K562 (cell line): ENCODE measurements around the gene HADHB. TPM values are rescaled to one million over a fixed set of nuclear protein-coding genes. Genes with fewer than 3 reads are reported as not detected.

Experiments
- CBX3 ChIP-seq, 2 experiments: IDR thresholded peaks; 1 replicate in 1 of 2; 2 replicates in 1 of 2; pipeline ENCODE4 v1.6.1; 2012; ENCODE audit warnings: inconsistent platforms in 2 of 2, low read length in 2 of 2, borderline replicate concordance in 1 of 2, control low read depth in 1 of 2
- CBX8 ChIP-seq: fragments of 200-600 bp; sonication (generic); IDR thresholded peaks from 2 replicates; pipeline ENCODE4 v1.6.1; 2012; ENCODE audit warnings: borderline replicate concordance, mixed run types, low read depth, mild to moderate bottlenecking, moderate library complexity, mixed read lengths, low read length, control low read depth, inconsistent platforms; ENCODE audit not compliant: poor library complexity, severe bottlenecking; ENCODE audit errors: extremely low read depth
- CXXC5 ChIP-seq: fragments of 250-450 bp; sonication (Bioruptor Pico); IDR thresholded peaks from 2 replicates; pipeline ENCODE4 v1.8.0; 2022; ENCODE audit warnings: inconsistent platforms, mild to moderate bottlenecking, moderate library complexity
- EGR1 ChIP-seq: fragments of 450-650 bp; conservative IDR thresholded peaks from 2 replicates; pipeline ENCODE4 v1.6.1; 2017; ENCODE audit warnings: mild to moderate bottlenecking
- ELF2 ChIP-seq: fragments of 250-450 bp; sonication (Bioruptor Pico); IDR thresholded peaks from 2 replicates; pipeline ENCODE4 v1.5.0; 2021; ENCODE audit warnings: mild to moderate bottlenecking
- MCM3 ChIP-seq: fragments of 450-650 bp; IDR thresholded peaks from 2 replicates; pipeline ENCODE4 v1.6.1; 2016
- NCOA4 ChIP-seq: fragments of 450-650 bp; IDR thresholded peaks from 2 replicates; pipeline ENCODE4 v1.6.1; 2018; ENCODE audit warnings: mild to moderate bottlenecking; ENCODE audit not compliant: partially characterized antibody
- NR1H2 ChIP-seq: sonication (generic); formaldehyde crosslinking; IDR thresholded peaks from 2 replicates; pipeline ENCODE4 v1.4.0; 2020; ENCODE audit warnings: mild to moderate bottlenecking, missing genetic modification reagents
- NR4A1 ChIP-seq, 2 experiments: fragments of 250-450 bp in 1 of 2; fragments of 450-650 bp in 1 of 2; sonication (Bioruptor Pico) in 1 of 2; IDR thresholded peaks; 2 replicates each; pipeline versions ENCODE4 v1.4.0 to v1.6.1; 2016 to 2020; ENCODE audit warnings: mild to moderate bottlenecking in 2 of 2, missing compliant biosample characterization in 1 of 2, missing genetic modification characterization in 1 of 2, moderate library complexity in 1 of 2
- NRF1 ChIP-seq, 2 experiments: fragments of 450-650 bp; IDR thresholded peaks in 1 of 2; conservative IDR thresholded peaks in 1 of 2; 2 replicates each; pipeline ENCODE4 v1.6.1; 2014; ENCODE audit warnings: mild to moderate bottlenecking in 2 of 2
- POLR2AphosphoS2 ChIP-seq: IDR thresholded peaks from 2 replicates; pipeline ENCODE4 v1.6.1; 2012; ENCODE audit warnings: low read length, improper control_type of control experiment
- SMAD1 ChIP-seq: fragments of 150-350 bp; IDR thresholded peaks from 2 replicates; pipeline ENCODE4 v1.6.1; 2014; ENCODE audit warnings: low read length, low read depth; ENCODE audit not compliant: partially characterized antibody
- SMARCB1 ChIP-seq: IDR thresholded peaks from 2 replicates; pipeline ENCODE4 v1.6.1; 2011; ENCODE audit warnings: improper control_type of control experiment, low read depth; ENCODE audit not compliant: insufficient read length
- WHSC1 ChIP-seq: IDR thresholded peaks from one replicate; pipeline ENCODE4 v1.6.1; 2012; ENCODE audit warnings: low read length, control low read depth, inconsistent platforms
- ZNF12 ChIP-seq: sonication (generic); formaldehyde crosslinking; IDR thresholded peaks from 2 replicates; pipeline ENCODE4 v1.4.0; 2020; ENCODE audit warnings: mild to moderate bottlenecking, missing genetic modification reagents
- ZNF134 ChIP-seq: fragments of 250-450 bp; sonication (Bioruptor Pico); conservative IDR thresholded peaks from 2 replicates; pipeline ENCODE4 v1.4.0; 2020
- ZNF436 ChIP-seq: fragments of 250-450, 450-650 bp; sonication (Bioruptor Pico); formaldehyde crosslinking; IDR thresholded peaks from 2 replicates; pipeline ENCODE4 v1.7.0; 2020; ENCODE audit warnings: mild to moderate bottlenecking
- ZNF707 ChIP-seq: fragments of 250-450 bp; sonication (Bioruptor Pico); conservative IDR thresholded peaks from 2 replicates; pipeline ENCODE4 v1.8.0; 2022; ENCODE audit warnings: inconsistent platforms, mild to moderate bottlenecking, moderate library complexity
- ZNF75A ChIP-seq: fragments of 450-650 bp; formaldehyde crosslinking; IDR thresholded peaks from 2 replicates; pipeline ENCODE4 v1.4.0; 2020; ENCODE audit warnings: mild to moderate bottlenecking
- polyA plus RNA-seq, 8 experiments: library from polyadenylated mRNA; depleted of rRNA in 4 of 8; stranded (reverse) in 5 of 8; unstranded in 3 of 8; fragments of >200 nt; fragmentation: Nextera tagmentation in 2 of 8; fragmentation: Illumina TruSeq in 1 of 8; extraction: Ambion mirVana in 2 of 8; extraction: Trizol in 1 of 8; gene quantifications; 2 replicates each; pipeline versions ENCODE4 v1.2.1 to v1.2.3, GENCODE V29; 2011 to 2014; ENCODE audit warnings: inconsistent platforms in 1 of 8, missing spikeins in 1 of 8
- total RNA-seq, 7 experiments: library from RNA; depleted of rRNA in 6 of 7; stranded (reverse); fragments of >200 nt in 6 of 7; fragmentation: Illumina TruSeq in 2 of 7; extraction: Trizol in 2 of 7; gene quantifications; 2 replicates each; pipeline versions ENCODE4 v1.2.1 to v1.2.3, GENCODE V29; 2011 to 2021; ENCODE audit warnings: low replicate concordance in 1 of 7
- TF ChIP-seq, protein P1 (sequence below): sonication (generic); formaldehyde crosslinking; IDR thresholded peaks from 2 replicates; pipeline ENCODE4 v1.9.0; 2022; ENCODE audit warnings: mild to moderate bottlenecking, missing genetic modification reagents
- TF ChIP-seq, protein P2 (sequence below): sonication (generic); formaldehyde crosslinking; IDR thresholded peaks from 2 replicates; pipeline ENCODE4 v1.8.1; 2023; ENCODE audit warnings: mild to moderate bottlenecking, missing genetic modification reagents
- TF ChIP-seq, protein P3 (sequence below): sonication (generic); formaldehyde crosslinking; IDR thresholded peaks from 2 replicates; pipeline ENCODE4 v1.8.0; 2022; ENCODE audit warnings: mild to moderate bottlenecking, low read depth, missing genetic modification reagents
- TF ChIP-seq, protein P4 (sequence below): sonication (generic); formaldehyde crosslinking; IDR thresholded peaks from 2 replicates; pipeline ENCODE4 v1.9.0; 2022; ENCODE audit warnings: mild to moderate bottlenecking, missing genetic modification reagents

HADHB gene
- total and polyA plus RNA-seq, 9 of the 15 experiments (the other 6 are each of a cell fraction or from before 2014, with no cell fraction given) = 67.3 to 199 (median 100) TPM

DNA sequence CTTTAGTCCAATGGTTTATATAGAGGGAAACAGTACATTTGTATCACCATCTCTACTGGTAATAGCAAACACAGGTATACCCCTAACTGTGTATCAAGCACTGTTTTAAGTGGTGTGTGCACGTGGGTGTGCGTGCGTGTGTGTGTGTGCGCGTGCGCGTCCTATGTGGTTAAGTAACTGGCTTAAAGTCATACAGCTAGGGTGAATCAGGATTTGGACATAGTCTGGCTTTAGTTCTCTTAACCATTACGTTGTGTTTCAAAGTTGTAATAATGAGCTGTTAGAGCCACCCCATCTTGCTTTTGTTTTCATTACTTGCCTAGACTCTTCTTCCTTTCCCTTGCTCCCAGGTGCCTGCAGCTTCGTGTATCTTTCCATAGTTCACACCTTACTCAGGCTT lies 2.1 kb downstream of the HADHB start (continued):
- TF ChIP-seq ZNF75A (CRISPR knock-in tag) (no peak), ZNF12 (CRISPR knock-in tag) (no peak), ELF2 (CRISPR knock-in tag) (no peak), NRF1 (conservative IDR thresholded peaks at IDR 0.05 in 1 of 2, IDR thresholded peaks at IDR 0.05 in 1 of 2) (peak; percentile 88 to 90), CBX8 (no peak), ZNF436 (CRISPR knock-in tag) (no peak), ZNF134 (CRISPR knock-in tag) (no peak), NR1H2 (CRISPR knock-in tag) (no peak), SMARCB1 (no peak), CXXC5 (CRISPR knock-in tag) (peak; percentile 69), CBX3 (IDR thresholded peaks at IDR 0.05; ENCODE audit: borderline replicate concordance in 1 of 2, low read length in 2 of 2) (no peak), POLR2AphosphoS2 (no peak), SMAD1 (no peak), MCM3 (no peak), NR4A1 (CRISPR knock-in tag; IDR thresholded peaks at IDR 0.05) (no peak), NR4A1 (tag; IDR thresholded peaks at IDR 0.05) (no peak), WHSC1 (no peak), NCOA4 (no peak), ZNF707 (CRISPR knock-in tag) (no peak), EGR1 (peak; percentile 50)
- TF ChIP-seq, protein P1, sequence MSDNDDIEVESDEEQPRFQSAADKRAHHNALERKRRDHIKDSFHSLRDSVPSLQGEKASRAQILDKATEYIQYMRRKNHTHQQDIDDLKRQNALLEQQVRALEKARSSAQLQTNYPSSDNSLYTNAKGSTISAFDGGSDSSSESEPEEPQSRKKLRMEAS = peak; percentile 76
- TF ChIP-seq, protein P2, sequence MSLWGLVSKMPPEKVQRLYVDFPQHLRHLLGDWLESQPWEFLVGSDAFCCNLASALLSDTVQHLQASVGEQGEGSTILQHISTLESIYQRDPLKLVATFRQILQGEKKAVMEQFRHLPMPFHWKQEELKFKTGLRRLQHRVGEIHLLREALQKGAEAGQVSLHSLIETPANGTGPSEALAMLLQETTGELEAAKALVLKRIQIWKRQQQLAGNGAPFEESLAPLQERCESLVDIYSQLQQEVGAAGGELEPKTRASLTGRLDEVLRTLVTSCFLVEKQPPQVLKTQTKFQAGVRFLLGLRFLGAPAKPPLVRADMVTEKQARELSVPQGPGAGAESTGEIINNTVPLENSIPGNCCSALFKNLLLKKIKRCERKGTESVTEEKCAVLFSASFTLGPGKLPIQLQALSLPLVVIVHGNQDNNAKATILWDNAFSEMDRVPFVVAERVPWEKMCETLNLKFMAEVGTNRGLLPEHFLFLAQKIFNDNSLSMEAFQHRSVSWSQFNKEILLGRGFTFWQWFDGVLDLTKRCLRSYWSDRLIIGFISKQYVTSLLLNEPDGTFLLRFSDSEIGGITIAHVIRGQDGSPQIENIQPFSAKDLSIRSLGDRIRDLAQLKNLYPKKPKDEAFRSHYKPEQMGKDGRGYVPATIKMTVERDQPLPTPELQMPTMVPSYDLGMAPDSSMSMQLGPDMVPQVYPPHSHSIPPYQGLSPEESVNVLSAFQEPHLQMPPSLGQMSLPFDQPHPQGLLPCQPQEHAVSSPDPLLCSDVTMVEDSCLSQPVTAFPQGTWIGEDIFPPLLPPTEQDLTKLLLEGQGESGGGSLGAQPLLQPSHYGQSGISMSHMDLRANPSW (CRISPR knock-in tag) = no peak
- TF ChIP-seq, protein P3, sequence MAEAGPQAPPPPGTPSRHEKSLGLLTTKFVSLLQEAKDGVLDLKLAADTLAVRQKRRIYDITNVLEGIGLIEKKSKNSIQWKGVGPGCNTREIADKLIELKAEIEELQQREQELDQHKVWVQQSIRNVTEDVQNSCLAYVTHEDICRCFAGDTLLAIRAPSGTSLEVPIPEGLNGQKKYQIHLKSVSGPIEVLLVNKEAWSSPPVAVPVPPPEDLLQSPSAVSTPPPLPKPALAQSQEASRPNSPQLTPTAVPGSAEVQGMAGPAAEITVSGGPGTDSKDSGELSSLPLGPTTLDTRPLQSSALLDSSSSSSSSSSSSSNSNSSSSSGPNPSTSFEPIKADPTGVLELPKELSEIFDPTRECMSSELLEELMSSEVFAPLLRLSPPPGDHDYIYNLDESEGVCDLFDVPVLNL (CRISPR knock-in tag) = no peak
- TF ChIP-seq, protein P4, sequence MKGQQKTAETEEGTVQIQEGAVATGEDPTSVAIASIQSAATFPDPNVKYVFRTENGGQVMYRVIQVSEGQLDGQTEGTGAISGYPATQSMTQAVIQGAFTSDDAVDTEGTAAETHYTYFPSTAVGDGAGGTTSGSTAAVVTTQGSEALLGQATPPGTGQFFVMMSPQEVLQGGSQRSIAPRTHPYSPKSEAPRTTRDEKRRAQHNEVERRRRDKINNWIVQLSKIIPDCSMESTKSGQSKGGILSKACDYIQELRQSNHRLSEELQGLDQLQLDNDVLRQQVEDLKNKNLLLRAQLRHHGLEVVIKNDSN = peak; percentile 72
